ENCODE results near the gene AIRE.

- TF ChIP-seq POLR2A (IDR thresholded peaks at IDR 0.05; ENCODE audit: low read depth, low read length) (no peak), TAF1 (IDR thresholded peaks at IDR 0.05; ENCODE audit: borderline replicate concordance, low read depth, low read length) (no peak)
Measured at GRCh38 chr21:44295646-44296045, 10.0 kb downstream of the AIRE start.
